Measurements from ENCODE around the gene GGACT. TPM values are rescaled to one million over a fixed set of nuclear protein-coding genes. Genes with fewer than 3 reads are reported as not detected.

Gene GGACT
- polyA plus RNA-seq, 1 donor from 2014 or later, result 1.7 TPM

DNA sequence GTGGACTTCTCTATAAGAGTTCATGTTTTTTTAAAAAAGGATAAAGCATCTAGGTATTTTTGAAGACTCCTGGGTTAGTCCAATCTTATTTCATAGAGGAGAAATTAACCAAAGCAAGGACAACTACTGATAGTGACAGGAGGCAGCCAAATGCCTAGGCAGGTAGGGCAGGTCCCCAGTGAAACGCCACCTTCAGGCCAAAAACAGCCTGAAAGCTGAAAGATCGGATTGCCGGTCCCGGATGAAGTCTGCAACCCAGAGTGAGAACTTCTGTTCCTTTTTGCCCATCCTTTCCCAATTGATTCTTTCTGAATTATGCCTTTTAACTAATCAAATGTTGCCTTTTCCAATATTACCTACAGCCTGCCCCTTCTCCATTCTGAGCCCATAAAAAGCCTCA, 6.1 kb upstream of the GGACT start:
- Histone ChIP-seq H3K27me3 (ENCODE audit: insufficient read depth, low read depth, low read length) (no peaks in the 10 kb centered on the region), H3K4me3 (ENCODE audit: low read length) (no peak overlapping the region), H3K36me3 (ENCODE audit: insufficient read depth, low read length) (no peaks in the 10 kb centered on the region), H3K9me3 (ENCODE audit: low read length) (no peaks in the 10 kb centered on the region), H3K9me2 (ENCODE audit: insufficient read depth, low read length) (no peaks in the 10 kb centered on the region), H2AFZ (ENCODE audit: low read depth, low read length) (no peak overlapping the region), H3K4me2 (ENCODE audit: low read length) (no peak overlapping the region), H3K27ac (ENCODE audit: low read length) (no peak overlapping the region), H3K79me2 (replicated peaks; ENCODE audit: insufficient read depth, low read length) (no peaks in the 10 kb centered on the region), H3F3A (ENCODE audit: insufficient read depth, low read length, poor library complexity, severe bottlenecking) (no peaks in the 10 kb centered on the region), H4K20me1 (ENCODE audit: insufficient read depth) (no peaks in the 10 kb centered on the region), H3K9ac (ENCODE audit: low read length) (no peak overlapping the region)
- TF ChIP-seq POLR2AphosphoS5 (IDR thresholded peaks at IDR 0.05) (no peak), SMC3 (conservative IDR thresholded peaks at IDR 0.05; ENCODE audit: poor library complexity) (no peak), TAF1 (IDR thresholded peaks at IDR 0.05; ENCODE audit: low read depth) (no peak), RAD21 (conservative IDR thresholded peaks at IDR 0.05) (no peak), EP300 (conservative IDR thresholded peaks at IDR 0.05; ENCODE audit: poor library complexity, severe bottlenecking) (no peak), MXI1 (conservative IDR thresholded peaks at IDR 0.05; ENCODE audit: poor library complexity, severe bottlenecking) (no peak), EZH2 (IDR thresholded peaks at IDR 0.05; ENCODE audit: borderline replicate concordance, insufficient read depth, low read length, poor library complexity, severe bottlenecking) (no peak)
- TF ChIP-seq, protein P1, sequence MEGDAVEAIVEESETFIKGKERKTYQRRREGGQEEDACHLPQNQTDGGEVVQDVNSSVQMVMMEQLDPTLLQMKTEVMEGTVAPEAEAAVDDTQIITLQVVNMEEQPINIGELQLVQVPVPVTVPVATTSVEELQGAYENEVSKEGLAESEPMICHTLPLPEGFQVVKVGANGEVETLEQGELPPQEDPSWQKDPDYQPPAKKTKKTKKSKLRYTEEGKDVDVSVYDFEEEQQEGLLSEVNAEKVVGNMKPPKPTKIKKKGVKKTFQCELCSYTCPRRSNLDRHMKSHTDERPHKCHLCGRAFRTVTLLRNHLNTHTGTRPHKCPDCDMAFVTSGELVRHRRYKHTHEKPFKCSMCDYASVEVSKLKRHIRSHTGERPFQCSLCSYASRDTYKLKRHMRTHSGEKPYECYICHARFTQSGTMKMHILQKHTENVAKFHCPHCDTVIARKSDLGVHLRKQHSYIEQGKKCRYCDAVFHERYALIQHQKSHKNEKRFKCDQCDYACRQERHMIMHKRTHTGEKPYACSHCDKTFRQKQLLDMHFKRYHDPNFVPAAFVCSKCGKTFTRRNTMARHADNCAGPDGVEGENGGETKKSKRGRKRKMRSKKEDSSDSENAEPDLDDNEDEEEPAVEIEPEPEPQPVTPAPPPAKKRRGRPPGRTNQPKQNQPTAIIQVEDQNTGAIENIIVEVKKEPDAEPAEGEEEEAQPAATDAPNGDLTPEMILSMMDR (IDR thresholded peaks at IDR 0.05; ENCODE audit: poor library complexity, severe bottlenecking), result no peak
- TF ChIP-seq, protein P2, sequence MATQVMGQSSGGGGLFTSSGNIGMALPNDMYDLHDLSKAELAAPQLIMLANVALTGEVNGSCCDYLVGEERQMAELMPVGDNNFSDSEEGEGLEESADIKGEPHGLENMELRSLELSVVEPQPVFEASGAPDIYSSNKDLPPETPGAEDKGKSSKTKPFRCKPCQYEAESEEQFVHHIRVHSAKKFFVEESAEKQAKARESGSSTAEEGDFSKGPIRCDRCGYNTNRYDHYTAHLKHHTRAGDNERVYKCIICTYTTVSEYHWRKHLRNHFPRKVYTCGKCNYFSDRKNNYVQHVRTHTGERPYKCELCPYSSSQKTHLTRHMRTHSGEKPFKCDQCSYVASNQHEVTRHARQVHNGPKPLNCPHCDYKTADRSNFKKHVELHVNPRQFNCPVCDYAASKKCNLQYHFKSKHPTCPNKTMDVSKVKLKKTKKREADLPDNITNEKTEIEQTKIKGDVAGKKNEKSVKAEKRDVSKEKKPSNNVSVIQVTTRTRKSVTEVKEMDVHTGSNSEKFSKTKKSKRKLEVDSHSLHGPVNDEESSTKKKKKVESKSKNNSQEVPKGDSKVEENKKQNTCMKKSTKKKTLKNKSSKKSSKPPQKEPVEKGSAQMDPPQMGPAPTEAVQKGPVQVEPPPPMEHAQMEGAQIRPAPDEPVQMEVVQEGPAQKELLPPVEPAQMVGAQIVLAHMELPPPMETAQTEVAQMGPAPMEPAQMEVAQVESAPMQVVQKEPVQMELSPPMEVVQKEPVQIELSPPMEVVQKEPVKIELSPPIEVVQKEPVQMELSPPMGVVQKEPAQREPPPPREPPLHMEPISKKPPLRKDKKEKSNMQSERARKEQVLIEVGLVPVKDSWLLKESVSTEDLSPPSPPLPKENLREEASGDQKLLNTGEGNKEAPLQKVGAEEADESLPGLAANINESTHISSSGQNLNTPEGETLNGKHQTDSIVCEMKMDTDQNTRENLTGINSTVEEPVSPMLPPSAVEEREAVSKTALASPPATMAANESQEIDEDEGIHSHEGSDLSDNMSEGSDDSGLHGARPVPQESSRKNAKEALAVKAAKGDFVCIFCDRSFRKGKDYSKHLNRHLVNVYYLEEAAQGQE (IDR thresholded peaks at IDR 0.05; ENCODE audit: borderline replicate concordance), result no peak

- Histone ChIP-seq H2AFZ (ENCODE audit: low read depth, low read length) (no peak overlapping the region), H3K79me2 (replicated peaks; ENCODE audit: insufficient read depth, low read length) (no peaks in the 10 kb centered on the region), H3K4me2 (ENCODE audit: low read length) (no peak overlapping the region), H3K9me3 (ENCODE audit: low read length) (no peaks in the 10 kb centered on the region), H3K4me3 (ENCODE audit: low read length) (no peak overlapping the region), H3K27ac (ENCODE audit: low read length) (no peak overlapping the region), H3K27me3 (ENCODE audit: insufficient read depth, low read depth, low read length) (no peaks in the 10 kb centered on the region), H3K36me3 (ENCODE audit: insufficient read depth, low read length) (no peaks in the 10 kb centered on the region), H3F3A (ENCODE audit: insufficient read depth, low read length, poor library complexity, severe bottlenecking) (no peaks in the 10 kb centered on the region), H3K9ac (ENCODE audit: low read length) (no peak overlapping the region), H3K9me2 (ENCODE audit: insufficient read depth, low read length) (no peaks in the 10 kb centered on the region), H4K20me1 (ENCODE audit: insufficient read depth) (no peaks in the 10 kb centered on the region)
- TF ChIP-seq RAD21 (conservative IDR thresholded peaks at IDR 0.05) (no peak), SMC3 (conservative IDR thresholded peaks at IDR 0.05; ENCODE audit: poor library complexity) (no peak), EP300 (conservative IDR thresholded peaks at IDR 0.05; ENCODE audit: poor library complexity, severe bottlenecking) (no peak), POLR2AphosphoS5 (IDR thresholded peaks at IDR 0.05) (no peak), TAF1 (IDR thresholded peaks at IDR 0.05; ENCODE audit: low read depth) (no peak), EZH2 (IDR thresholded peaks at IDR 0.05; ENCODE audit: borderline replicate concordance, insufficient read depth, low read length, poor library complexity, severe bottlenecking) (no peak), MXI1 (conservative IDR thresholded peaks at IDR 0.05; ENCODE audit: poor library complexity, severe bottlenecking) (no peak)
- TF ChIP-seq, protein P2 (IDR thresholded peaks at IDR 0.05; ENCODE audit: borderline replicate concordance), result no peak
- TF ChIP-seq, protein P1 (IDR thresholded peaks at IDR 0.05; ENCODE audit: poor library complexity, severe bottlenecking), result no peak
These were observed 5.7 kb upstream of the GGACT start for GRCh38 chr13:100594255-100594654.

All from neural cell (in vitro differentiated cells).